H1 (cell line): ENCODE data around the gene TMEM221. TPM values are rescaled to one million over a fixed set of nuclear protein-coding genes. Genes with fewer than 3 reads are reported as not detected.

Experiments
- CTCF ChIA-PET: fragments of 300-600 bp; sonication (Branson Sonifier 250); formaldehyde crosslinking; loops from one replicate; lab custom pipeline; 2021; ENCODE audit not compliant: partially characterized antibody; lab: Charles Lee
- POLR2A ChIA-PET: fragments of 300-600 bp; sonication (Branson Sonifier 250); formaldehyde crosslinking; loops from one replicate; lab custom pipeline; 2021; ENCODE audit warnings: inconsistent platforms; ENCODE audit not compliant: partially characterized antibody; lab: Charles Lee
- DNase-seq, 2 experiments: peaks; one replicate each; pipeline versions ENCODE4 v3.0.0 to v3.0.0-alpha.2; 2010 to 2022; ENCODE audit warnings: low spot score in 2 of 2, low read depth in 1 of 2, mixed read lengths in 1 of 2
- FAIRE-seq: peaks from 2 replicates; lab custom pipeline; 2011; peaks lifted over from hg19 to GRCh38; lab: Jason Lieb, UNC
- H2AFZ ChIP-seq: 2 replicates; pipeline ENCODE4 v1.8.1; 2012; ENCODE audit warnings: low read length, inconsistent platforms
- H2AK5ac ChIP-seq: 2 replicates; pipeline ENCODE4 v1.6.1; 2013; ENCODE audit warnings: low read depth, low read length
- H2BK120ac ChIP-seq: replicated peaks from 2 replicates; pipeline ENCODE3; 2013; ENCODE audit warnings: low read depth, low read length, inconsistent platforms
- H2BK12ac ChIP-seq: 2 replicates; pipeline ENCODE4 v1.6.1; 2013; ENCODE audit warnings: low read depth, low read length
- H2BK15ac ChIP-seq: 2 replicates; pipeline ENCODE4 v1.6.1; 2013; ENCODE audit warnings: low read length
- H2BK20ac ChIP-seq: 2 replicates; pipeline ENCODE4 v1.6.1; 2013; ENCODE audit warnings: low read length
- H2BK5ac ChIP-seq: 2 replicates; pipeline ENCODE4 v1.6.1; 2013; ENCODE audit warnings: low read depth, low read length
- H3K14ac ChIP-seq: 2 replicates; pipeline ENCODE4 v1.6.1; 2013; ENCODE audit warnings: inconsistent platforms; ENCODE audit not compliant: insufficient read length
- H3K18ac ChIP-seq: 2 replicates; pipeline ENCODE4 v1.6.1; 2013; ENCODE audit warnings: low read length; ENCODE audit errors: extremely low read depth
- H3K23ac ChIP-seq: 2 replicates; pipeline ENCODE4 v1.6.1; 2013; ENCODE audit warnings: inconsistent platforms; ENCODE audit not compliant: insufficient read length
- H3K23me2 ChIP-seq: 2 replicates; pipeline ENCODE4 v1.6.1; 2013; ENCODE audit warnings: low read depth, low read length
- H3K27ac ChIP-seq: 2 replicates; pipeline ENCODE4 v1.6.1; 2011; ENCODE audit warnings: low read depth, low read length, inconsistent platforms
- H3K27me3 ChIP-seq, 4 experiments: replicated peaks in 1 of 4; 1 replicate in 1 of 4; 2 replicates in 3 of 4; pipeline versions ENCODE4 v1.6.1 to v1.8.1; 2011 to 2013; ENCODE audit warnings: low read length in 3 of 4, mild to moderate bottlenecking in 3 of 4, inconsistent platforms in 2 of 4, mixed read lengths in 2 of 4, moderate library complexity in 1 of 4; ENCODE audit not compliant: control insufficient read depth in 3 of 4, insufficient read depth in 3 of 4; ENCODE audit errors: extremely low read depth in 1 of 4
- H3K36me3 ChIP-seq, 4 experiments: 2 replicates each; pipeline versions ENCODE4 v1.6.1 to v1.8.1; 2011 to 2013; ENCODE audit warnings: mild to moderate bottlenecking in 4 of 4, low read length in 3 of 4, moderate library complexity in 2 of 4, control low read depth in 1 of 4, inconsistent platforms in 1 of 4; ENCODE audit not compliant: insufficient read depth in 4 of 4, control insufficient read depth in 2 of 4
- H3K4ac ChIP-seq: replicated peaks from 2 replicates; pipeline ENCODE3; 2013; ENCODE audit warnings: low read length, low read depth, mixed read lengths, inconsistent platforms; ENCODE audit not compliant: insufficient read length
- H3K4me1 ChIP-seq, 4 experiments: replicated peaks in 1 of 4; 1 replicate in 1 of 4; 2 replicates in 3 of 4; pipeline versions ENCODE4 v1.6.1 to v1.8.1; 2011 to 2013; ENCODE audit warnings: low read length in 3 of 4, inconsistent platforms in 2 of 4, mixed read lengths in 1 of 4; ENCODE audit not compliant: insufficient read depth in 4 of 4, control insufficient read depth in 3 of 4
- H3K4me2 ChIP-seq, 2 experiments: 2 replicates each; pipeline versions ENCODE4 v1.6.1 to v1.8.1; 2011 to 2013; ENCODE audit warnings: low read depth in 2 of 2, low read length in 2 of 2, control low read depth in 1 of 2, inconsistent platforms in 1 of 2, mild to moderate bottlenecking in 1 of 2; ENCODE audit not compliant: insufficient read depth in 1 of 2
- H3K4me3 ChIP-seq, 4 experiments: fragments of 200-600, 300-600 bp in 1 of 4; sonication (generic), shearing (Covaris generic), sonication (Bioruptor Twin) in 1 of 4; 2 replicates each; pipeline versions ENCODE4 v1.5.1 to v1.8.1; 2011 to 2016; ENCODE audit warnings: low read length in 4 of 4, low read depth in 3 of 4, control low read depth in 2 of 4, inconsistent platforms in 2 of 4, mild to moderate bottlenecking in 2 of 4, mixed read lengths in 1 of 4, moderate library complexity in 1 of 4; ENCODE audit not compliant: insufficient read depth in 2 of 4; ENCODE audit errors: extremely low read depth in 1 of 4
- H3K56ac ChIP-seq: replicated peaks from 2 replicates; pipeline ENCODE3; 2013; ENCODE audit warnings: low read depth, mild to moderate bottlenecking, mixed read lengths, low read length, inconsistent platforms; ENCODE audit not compliant: insufficient read length
- H3K79me1 ChIP-seq: 2 replicates; pipeline ENCODE4 v1.6.1; 2013; ENCODE audit warnings: low read depth, low read length, control low read depth
- H3K79me2 ChIP-seq, 2 experiments: 2 replicates each; pipeline versions ENCODE4 v1.6.1 to v1.8.1; 2012 to 2013; ENCODE audit warnings: low read length in 2 of 2, mild to moderate bottlenecking in 2 of 2, inconsistent platforms in 1 of 2; ENCODE audit not compliant: insufficient read depth in 2 of 2, control insufficient read depth in 1 of 2
- H3K9ac ChIP-seq, 4 experiments: replicated peaks in 1 of 4; 1 replicate in 1 of 4; 2 replicates in 3 of 4; pipeline versions ENCODE4 v1.6.1 to v1.8.1; 2011 to 2013; ENCODE audit warnings: low read depth in 3 of 4, low read length in 3 of 4, control low read depth in 2 of 4, mild to moderate bottlenecking in 2 of 4, moderate library complexity in 2 of 4, inconsistent platforms in 1 of 4; ENCODE audit errors: extremely low read depth in 1 of 4
- H3K9me3 ChIP-seq, 2 experiments: 2 replicates each; pipeline versions ENCODE4 v1.6.1 to v1.8.1; 2012 to 2013; ENCODE audit warnings: mild to moderate bottlenecking in 2 of 2, moderate library complexity in 2 of 2, control low read depth in 1 of 2, inconsistent platforms in 1 of 2, low read depth in 1 of 2, low read length in 1 of 2, mixed read lengths in 1 of 2; ENCODE audit not compliant: insufficient read depth in 2 of 2
- H4K20me1 ChIP-seq, 2 experiments: replicated peaks in 1 of 2; 2 replicates each; pipeline versions ENCODE3 to v1.8.1; 2011 to 2013; ENCODE audit warnings: inconsistent platforms in 2 of 2, low read length in 2 of 2, mild to moderate bottlenecking in 1 of 2; ENCODE audit not compliant: insufficient read depth in 2 of 2, control insufficient read depth in 1 of 2
- H4K5ac ChIP-seq: 2 replicates; pipeline ENCODE4 v1.6.1; 2013; ENCODE audit warnings: low read length, low read depth, mixed read lengths, inconsistent platforms; ENCODE audit not compliant: insufficient read length
- H4K8ac ChIP-seq: 2 replicates; pipeline ENCODE4 v1.8.0; 2013; ENCODE audit warnings: mild to moderate bottlenecking, moderate library complexity, low read length, inconsistent platforms; ENCODE audit not compliant: insufficient read depth; ENCODE audit errors: extremely low read depth
- H4K91ac ChIP-seq: replicated peaks from 2 replicates; pipeline ENCODE3; 2013; ENCODE audit warnings: low read length, mixed read lengths, inconsistent platforms; ENCODE audit not compliant: insufficient read length
- GTF2F1 ChIP-seq: IDR thresholded peaks from 2 replicates; pipeline ENCODE4 v1.6.1; 2012; ENCODE audit warnings: low read depth, low read length, improper control_type of control experiment, borderline replicate concordance
- HDAC2 ChIP-seq, 2 experiments: fragments of 300-600 bp in 1 of 2; sonication (generic) in 1 of 2; IDR thresholded peaks; 2 replicates each; pipeline ENCODE4 v1.6.1; 2011 to 2012; ENCODE audit warnings: low read depth in 2 of 2, low read length in 2 of 2, mild to moderate bottlenecking in 2 of 2, moderate library complexity in 2 of 2, borderline replicate concordance in 1 of 2, inconsistent platforms in 1 of 2
- JUN ChIP-seq: IDR thresholded peaks from 2 replicates; pipeline ENCODE4 v1.6.1; 2011; ENCODE audit warnings: low read depth, mild to moderate bottlenecking, improper control_type of control experiment, low read length
- KDM1A ChIP-seq: fragments of 200-600, 300-600 bp; sonication (generic); IDR thresholded peaks from 2 replicates; pipeline ENCODE4 v1.7.1; 2016; ENCODE audit warnings: mild to moderate bottlenecking, low read length, borderline replicate concordance
- whole genome bisulfite sequencing, 2 experiments: shearing (Covaris generic) in 1 of 2; methylation state at CpG; one replicate each; pipeline versions ENCODE4 v1.1.6 to v1.1.7; 2013 to 2015; ENCODE audit warnings: low lambda C conversion rate in 2 of 2, mixed read lengths in 2 of 2, inconsistent platforms in 1 of 2, low coverage in 1 of 2, missing lambda C conversion rate in 1 of 2; ENCODE audit not compliant: insufficient replicate concordance in 2 of 2, insufficient coverage in 1 of 2, insufficient read length in 1 of 2; ENCODE audit errors: extremely low coverage in 1 of 2, missing lambda C conversion rate in 1 of 2; 5-methylcytosine and 5-hydroxymethylcytosine counted together
- polyA plus RNA-seq, 7 experiments: library from polyadenylated mRNA; depleted of rRNA in 3 of 7; stranded (reverse) in 5 of 7; unstranded in 2 of 7; fragments of >200 nt in 5 of 7; fragments of 200-250 nt in 2 of 7; gene quantifications; 1 replicate in 5 of 7; 2 replicates in 1 of 7; 4 replicates in 1 of 7; pipeline versions ENCODE4 v1.2.1 to v1.2.3, GENCODE V29; 2011 to 2013; ENCODE audit warnings: missing spikeins in 2 of 7, mixed read lengths in 2 of 7
- total RNA-seq: library from RNA; stranded (reverse); fragmentation: NEBNext Ultra II Directional; extraction: Animal tissue kit (Norgen Biotek cat#: 25700); gene quantifications from 2 replicates; pipeline ENCODE4 v1.2.1, GENCODE V29; 2021
- TF ChIP-seq, protein P1 (sequence below), 3 experiments: IDR thresholded peaks; 1 replicate in 2 of 3; 2 replicates in 1 of 3; pipeline versions ENCODE4 v1.5.1 to v1.6.1; 2011; ENCODE audit warnings: low read length in 3 of 3, mild to moderate bottlenecking in 3 of 3, inconsistent platforms in 2 of 3, low read depth in 1 of 3, moderate library complexity in 1 of 3; ENCODE audit not compliant: insufficient read depth in 1 of 3; ENCODE audit errors: control extremely low read depth in 1 of 3
- TF ChIP-seq, protein P2 (sequence below): IDR thresholded peaks from 2 replicates; pipeline ENCODE4 v1.6.1; 2011; ENCODE audit warnings: low read depth, mild to moderate bottlenecking, low read length; ENCODE audit not compliant: insufficient read depth

TMEM221 gene
- total and polyA plus RNA-seq, 2 of the 8 experiments (the other 6 are each of a cell fraction or from before 2014, with no cell fraction given), result 1.4 to 2.0 TPM

DNA sequence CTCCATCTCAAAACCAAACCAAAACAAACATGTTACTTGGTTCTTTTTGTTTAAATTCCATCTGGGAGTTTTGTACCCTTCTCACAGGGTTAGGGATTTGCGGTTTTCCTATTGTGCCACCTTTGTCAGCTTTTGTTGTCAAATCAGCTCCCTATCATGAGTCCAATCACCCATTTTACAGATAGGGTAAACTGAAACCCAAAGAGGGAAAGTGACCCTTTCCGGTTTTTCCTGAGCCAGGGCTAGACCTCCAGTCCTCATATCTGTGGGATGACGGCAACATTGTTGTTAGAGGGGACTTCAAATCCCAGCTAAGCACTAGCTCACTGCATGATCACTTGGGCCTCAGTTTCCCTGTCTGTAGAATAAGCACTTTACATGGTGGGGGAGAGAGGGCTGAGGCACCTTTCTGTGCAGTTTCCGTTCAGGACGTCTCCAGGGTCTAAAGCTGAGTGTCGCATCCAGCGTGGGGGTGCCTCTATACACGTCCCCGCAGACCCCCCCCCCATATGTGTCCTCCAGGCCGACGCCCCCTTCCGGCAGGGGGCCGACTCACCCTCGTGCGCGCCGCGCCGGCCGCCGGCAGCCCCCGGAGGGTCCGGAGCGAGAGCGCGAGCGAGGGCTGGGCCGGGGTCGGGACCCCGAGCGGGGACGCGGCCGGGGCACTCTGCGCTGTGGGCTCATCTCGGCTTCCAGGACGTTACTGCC, 58.4 kb downstream of the TMEM221 start:
- Histone ChIP-seq H2BK120ac (peak overlapping the region; percentile 47), H3K23ac (no peak overlapping the region), H2BK12ac (no peak overlapping the region; the same call in 1 of the 2 replicates), H3K27me3 (peaks cover 0 to 5% (median 0%) of the 10 kb centered on the region in 4 experiments; a peak in 2 of 7 replicates), H3K18ac (peak overlapping the region; percentile 51; the same call in 1 of the 2 replicates), H3K36me3 (no peaks in the 10 kb centered on the region), H3K4ac (no peak overlapping the region), H3K9me3 (no peaks in the 10 kb centered on the region), H3K4me1 (peaks cover 0 to 9% (median 4%) of the 10 kb centered on the region in 4 experiments; a peak in 5 of 7 replicates), H2BK15ac (no peak overlapping the region), H4K8ac (peak overlapping the region; percentile 16), H3K79me1 (no peaks in the 10 kb centered on the region), H4K20me1 (no peaks in the 10 kb centered on the region), H2BK20ac (no peak overlapping the region), H3K4me3 (peak overlapping the region; percentile 58 to 75 (median 72)), H3K56ac (no peak overlapping the region), H2AFZ (peak overlapping the region; percentile 63; the same call in 1 of the 2 replicates), H3K4me2 (peak overlapping the region; percentile 92 to 98), H4K91ac (no peak overlapping the region), H3K14ac (no peak overlapping the region), H3K79me2 (no peaks in the 10 kb centered on the region), H2BK5ac (no peak overlapping the region; the same call in 1 of the 2 replicates), H3K9ac (no peak overlapping the region), H3K27ac (no peak overlapping the region)
- no peak for FAIRE-seq
- ChIA-PET POLR2A (interaction anchor here (0.7 to 2.2 kb wide), 4 partner anchors 35 to 142 kb away, joined by 3 to 8 read pairs (median 4); no protein-coding TSS in a partner anchor), CTCF (interaction anchor here (0.7 to 13.5 kb wide), 26 partner anchors 10 to 216 kb away, joined by 3 to 153 read pairs (median 4); partner anchors contain the start of gene MVB12A)
- 8% methylated on average over 37 of the region's 37 CpGs; no CpG with 5 or more reads in 1 of the 2 experiments for WGBS, 2 experiments
- no peak for DNase-seq
- TF ChIP-seq GTF2F1, result no peak
- TF ChIP-seq HDAC2 (IDR thresholded peaks at IDR 0.05; ENCODE audit: borderline replicate concordance in 1 of 2, low read depth in 2 of 2, low read length in 2 of 2), result peak in 1 of 2 experiments; percentile 43; a peak in 1 of 4 replicates
- peak; percentile 92 for TF ChIP-seq KDM1A
- TF ChIP-seq JUN, result no peak
- TF ChIP-seq, protein P1, sequence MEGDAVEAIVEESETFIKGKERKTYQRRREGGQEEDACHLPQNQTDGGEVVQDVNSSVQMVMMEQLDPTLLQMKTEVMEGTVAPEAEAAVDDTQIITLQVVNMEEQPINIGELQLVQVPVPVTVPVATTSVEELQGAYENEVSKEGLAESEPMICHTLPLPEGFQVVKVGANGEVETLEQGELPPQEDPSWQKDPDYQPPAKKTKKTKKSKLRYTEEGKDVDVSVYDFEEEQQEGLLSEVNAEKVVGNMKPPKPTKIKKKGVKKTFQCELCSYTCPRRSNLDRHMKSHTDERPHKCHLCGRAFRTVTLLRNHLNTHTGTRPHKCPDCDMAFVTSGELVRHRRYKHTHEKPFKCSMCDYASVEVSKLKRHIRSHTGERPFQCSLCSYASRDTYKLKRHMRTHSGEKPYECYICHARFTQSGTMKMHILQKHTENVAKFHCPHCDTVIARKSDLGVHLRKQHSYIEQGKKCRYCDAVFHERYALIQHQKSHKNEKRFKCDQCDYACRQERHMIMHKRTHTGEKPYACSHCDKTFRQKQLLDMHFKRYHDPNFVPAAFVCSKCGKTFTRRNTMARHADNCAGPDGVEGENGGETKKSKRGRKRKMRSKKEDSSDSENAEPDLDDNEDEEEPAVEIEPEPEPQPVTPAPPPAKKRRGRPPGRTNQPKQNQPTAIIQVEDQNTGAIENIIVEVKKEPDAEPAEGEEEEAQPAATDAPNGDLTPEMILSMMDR (IDR thresholded peaks at IDR 0.05; ENCODE audit: control extremely low read depth in 1 of 3, insufficient read depth in 1 of 3, low read depth in 1 of 3, low read length in 3 of 3), result peak in 2 of 3 experiments; percentile 34 to 46; a peak in 2 of 4 replicates
- TF ChIP-seq, protein P2, sequence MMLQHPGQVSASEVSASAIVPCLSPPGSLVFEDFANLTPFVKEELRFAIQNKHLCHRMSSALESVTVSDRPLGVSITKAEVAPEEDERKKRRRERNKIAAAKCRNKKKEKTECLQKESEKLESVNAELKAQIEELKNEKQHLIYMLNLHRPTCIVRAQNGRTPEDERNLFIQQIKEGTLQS, result no peak
- TF ChIP-seq, all 59 proteins: peak for 3
- no peak overlapping the region for H4K5ac ChIP-seq
- peaks cover 11% of the 10 kb centered on the region for H3K23me2 ChIP-seq
- no peak overlapping the region for H2AK5ac ChIP-seq
